ENCODE data around the gene KRT2. TPM values are rescaled to one million over a fixed set of nuclear protein-coding genes. Genes with fewer than 3 reads are reported as not detected.

KRT2 gene
- total RNA-seq, 1 experiment from 2014 or later: not detected

GRCh38 chr12:52696588-52696987 lies 44.6 kb upstream of the KRT2 start:
- H3F3A ChIP-seq (ENCODE audit: insufficient read depth, low read depth): no peaks in the 10 kb centered on the region
- no TSS peak for BruUV-seq (replicated peaks)
- DNase-seq: no peak
- TF ChIP-seq CTCF (conservative IDR thresholded peaks at IDR 0.05): no peak
- TF ChIP-seq EZH2 (IDR thresholded peaks at IDR 0.05; ENCODE audit: low read depth): no peak
- H4K20me1 ChIP-seq (ENCODE audit: insufficient read depth): no peaks in the 10 kb centered on the region
- H3K4me3 ChIP-seq: no peak overlapping the region
- no peaks in the 10 kb centered on the region for H3K27me3 ChIP-seq (ENCODE audit: insufficient read depth, low read depth)
- ChIA-PET CTCF (no interaction called here), POLR2A (ENCODE audit: unreplicated experiment) (no interaction called here)
- no peaks in the 10 kb centered on the region for H3K9me2 ChIP-seq (ENCODE audit: insufficient read depth)
- H3K79me2 ChIP-seq (ENCODE audit: low read depth): no peaks in the 10 kb centered on the region
- H3K9me3 ChIP-seq (ENCODE audit: insufficient read depth, low read depth): no peaks in the 10 kb centered on the region
- no peaks in the 10 kb centered on the region for H3K36me3 ChIP-seq (ENCODE audit: low read depth)
- H2AFZ ChIP-seq: no peak overlapping the region
- no peaks in the 10 kb centered on the region for H3K4me1 ChIP-seq (replicated peaks; ENCODE audit: insufficient read depth)
- intact Hi-C loops (cut with micrococcal nuclease; ENCODE audit: unreplicated experiment): no loop called here
- H3K4me2 ChIP-seq: no peak overlapping the region
- H3K27ac ChIP-seq: no peak overlapping the region

- H3K27ac ChIP-seq: no peak overlapping the region
- no peak overlapping the region for H3K4me3 ChIP-seq
- intact Hi-C loops (cut with micrococcal nuclease; ENCODE audit: unreplicated experiment): no loop called here
- DNase-seq: no peak
- H3K9me2 ChIP-seq (ENCODE audit: insufficient read depth): no peaks in the 10 kb centered on the region
- TF ChIP-seq CTCF (conservative IDR thresholded peaks at IDR 0.05): no peak
- TF ChIP-seq EZH2 (IDR thresholded peaks at IDR 0.05; ENCODE audit: low read depth): no peak
- H3K4me1 ChIP-seq (replicated peaks; ENCODE audit: insufficient read depth): peaks cover 2% of the 10 kb centered on the region
- ChIA-PET CTCF (no interaction called here), POLR2A (ENCODE audit: unreplicated experiment) (no interaction called here)
- no peaks in the 10 kb centered on the region for H3K36me3 ChIP-seq (ENCODE audit: low read depth)
- no peaks in the 10 kb centered on the region for H3K9me3 ChIP-seq (ENCODE audit: insufficient read depth, low read depth)
- no TSS peak for BruUV-seq (replicated peaks)
- H3K79me2 ChIP-seq (ENCODE audit: low read depth): no peaks in the 10 kb centered on the region
- no peaks in the 10 kb centered on the region for H3K27me3 ChIP-seq (ENCODE audit: insufficient read depth, low read depth)
- H2AFZ ChIP-seq: no peak overlapping the region
- no peak overlapping the region for H3K4me2 ChIP-seq
- H3F3A ChIP-seq (ENCODE audit: insufficient read depth, low read depth): no peaks in the 10 kb centered on the region
- no peaks in the 10 kb centered on the region for H4K20me1 ChIP-seq (ENCODE audit: insufficient read depth)
These were observed 43.0 kb upstream of the KRT2 start for GRCh38 chr12:52695039-52695438.

- H2AFZ ChIP-seq: no peak overlapping the region
- H3K79me2 ChIP-seq (ENCODE audit: low read depth): no peaks in the 10 kb centered on the region
- H3K9me3 ChIP-seq (ENCODE audit: insufficient read depth, low read depth): no peaks in the 10 kb centered on the region
- H3K9me2 ChIP-seq (ENCODE audit: insufficient read depth): no peaks in the 10 kb centered on the region
- no peak for DNase-seq
- no peaks in the 10 kb centered on the region for H3K36me3 ChIP-seq (ENCODE audit: low read depth)
- TF ChIP-seq EZH2 (IDR thresholded peaks at IDR 0.05; ENCODE audit: low read depth) (no peak), CTCF (conservative IDR thresholded peaks at IDR 0.05) (no peak)
- no peaks in the 10 kb centered on the region for H3F3A ChIP-seq (ENCODE audit: insufficient read depth, low read depth)
- H3K4me2 ChIP-seq: no peak overlapping the region
- no peak overlapping the region for H3K4me3 ChIP-seq
- intact Hi-C loops (cut with micrococcal nuclease; ENCODE audit: unreplicated experiment): no loop called here
- peaks cover 5% of the 10 kb centered on the region for H3K4me1 ChIP-seq (replicated peaks; ENCODE audit: insufficient read depth)
- H4K20me1 ChIP-seq (ENCODE audit: insufficient read depth): no peaks in the 10 kb centered on the region
- BruUV-seq (replicated peaks): no TSS peak
- ChIA-PET CTCF (no interaction called here), POLR2A (ENCODE audit: unreplicated experiment) (no interaction called here)
- no peak overlapping the region for H3K27ac ChIP-seq
- H3K27me3 ChIP-seq (ENCODE audit: insufficient read depth, low read depth): no peaks in the 10 kb centered on the region
These were observed 42.1 kb upstream of the KRT2 start for GRCh38 chr12:52694151-52694550.
